H1 (cell line): ENCODE measurements around the gene RDH14. TPM values are rescaled to one million over a fixed set of nuclear protein-coding genes. Genes with fewer than 3 reads are reported as not detected.

Experiments used
- CREB1 ChIP-seq: IDR thresholded peaks from 2 replicates; pipeline ENCODE4 v1.6.1; 2012; ENCODE audit warnings: inconsistent platforms
- EGR1 ChIP-seq: IDR thresholded peaks from 2 replicates; pipeline ENCODE4 v1.6.1; 2011; ENCODE audit warnings: low read depth, low read length, borderline replicate concordance
- EZH2 ChIP-seq: fragments of 200-600 bp; sonication (generic); IDR thresholded peaks from 2 replicates; pipeline ENCODE4 v1.7.1; 2012; ENCODE audit warnings: low read depth, mild to moderate bottlenecking, moderate library complexity, low read length, inconsistent platforms; ENCODE audit not compliant: severe bottlenecking
- KDM1A ChIP-seq: fragments of 200-600, 300-600 bp; sonication (generic); IDR thresholded peaks from 2 replicates; pipeline ENCODE4 v1.7.1; 2016; ENCODE audit warnings: mild to moderate bottlenecking, low read length, borderline replicate concordance
- KDM4A ChIP-seq: IDR thresholded peaks from one replicate; pipeline ENCODE4 v1.7.1; 2012; ENCODE audit warnings: low read depth, mild to moderate bottlenecking, moderate library complexity, low read length, inconsistent platforms; ENCODE audit not compliant: severe bottlenecking
- SP2 ChIP-seq: IDR thresholded peaks from 2 replicates; pipeline ENCODE4 v1.6.1; 2012; ENCODE audit warnings: mild to moderate bottlenecking, low read length, inconsistent platforms
- SUZ12 ChIP-seq: fragments of 200-600 bp; sonication (generic); IDR thresholded peaks from 2 replicates; pipeline ENCODE4 v1.6.1; 2012; ENCODE audit warnings: mild to moderate bottlenecking, inconsistent platforms, low read length, moderate library complexity, mixed read lengths
- TAF1 ChIP-seq: IDR thresholded peaks from 2 replicates; pipeline ENCODE4 v1.6.1; 2011; ENCODE audit warnings: mild to moderate bottlenecking, low read depth, low read length
- polyA plus RNA-seq, 7 experiments: library from polyadenylated mRNA; depleted of rRNA in 3 of 7; stranded (reverse) in 5 of 7; unstranded in 2 of 7; fragments of >200 nt in 5 of 7; fragments of 200-250 nt in 2 of 7; gene quantifications; 1 replicate in 5 of 7; 2 replicates in 1 of 7; 4 replicates in 1 of 7; pipeline versions ENCODE4 v1.2.1 to v1.2.3, GENCODE V29; 2011 to 2013; ENCODE audit warnings: missing spikeins in 2 of 7, mixed read lengths in 2 of 7
- total RNA-seq: library from RNA; stranded (reverse); fragmentation: NEBNext Ultra II Directional; extraction: Animal tissue kit (Norgen Biotek cat#: 25700); gene quantifications from 2 replicates; pipeline ENCODE4 v1.2.1, GENCODE V29; 2021
- TF ChIP-seq, protein P1 (sequence below): fragments of 300-600 bp; sonication (generic); IDR thresholded peaks from 2 replicates; pipeline ENCODE4 v1.7.1; 2012; ENCODE audit warnings: low read length, moderate library complexity, mild to moderate bottlenecking, inconsistent platforms; ENCODE audit not compliant: insufficient replicate concordance
- TF ChIP-seq, protein P2 (sequence below), 3 experiments: IDR thresholded peaks; 1 replicate in 2 of 3; 2 replicates in 1 of 3; pipeline versions ENCODE4 v1.5.1 to v1.6.1; 2011; ENCODE audit warnings: low read length in 3 of 3, mild to moderate bottlenecking in 3 of 3, inconsistent platforms in 2 of 3, low read depth in 1 of 3, moderate library complexity in 1 of 3; ENCODE audit not compliant: insufficient read depth in 1 of 3; ENCODE audit errors: control extremely low read depth in 1 of 3

Gene RDH14
- total and polyA plus RNA-seq, 2 of the 8 experiments (the other 6 are each of a cell fraction or from before 2014, with no cell fraction given): 14.7 to 23.6 TPM

GRCh38 chr2:18536697-18537096, 23.8 kb downstream of the RDH14 start (continued):
- TF ChIP-seq, protein P1, sequence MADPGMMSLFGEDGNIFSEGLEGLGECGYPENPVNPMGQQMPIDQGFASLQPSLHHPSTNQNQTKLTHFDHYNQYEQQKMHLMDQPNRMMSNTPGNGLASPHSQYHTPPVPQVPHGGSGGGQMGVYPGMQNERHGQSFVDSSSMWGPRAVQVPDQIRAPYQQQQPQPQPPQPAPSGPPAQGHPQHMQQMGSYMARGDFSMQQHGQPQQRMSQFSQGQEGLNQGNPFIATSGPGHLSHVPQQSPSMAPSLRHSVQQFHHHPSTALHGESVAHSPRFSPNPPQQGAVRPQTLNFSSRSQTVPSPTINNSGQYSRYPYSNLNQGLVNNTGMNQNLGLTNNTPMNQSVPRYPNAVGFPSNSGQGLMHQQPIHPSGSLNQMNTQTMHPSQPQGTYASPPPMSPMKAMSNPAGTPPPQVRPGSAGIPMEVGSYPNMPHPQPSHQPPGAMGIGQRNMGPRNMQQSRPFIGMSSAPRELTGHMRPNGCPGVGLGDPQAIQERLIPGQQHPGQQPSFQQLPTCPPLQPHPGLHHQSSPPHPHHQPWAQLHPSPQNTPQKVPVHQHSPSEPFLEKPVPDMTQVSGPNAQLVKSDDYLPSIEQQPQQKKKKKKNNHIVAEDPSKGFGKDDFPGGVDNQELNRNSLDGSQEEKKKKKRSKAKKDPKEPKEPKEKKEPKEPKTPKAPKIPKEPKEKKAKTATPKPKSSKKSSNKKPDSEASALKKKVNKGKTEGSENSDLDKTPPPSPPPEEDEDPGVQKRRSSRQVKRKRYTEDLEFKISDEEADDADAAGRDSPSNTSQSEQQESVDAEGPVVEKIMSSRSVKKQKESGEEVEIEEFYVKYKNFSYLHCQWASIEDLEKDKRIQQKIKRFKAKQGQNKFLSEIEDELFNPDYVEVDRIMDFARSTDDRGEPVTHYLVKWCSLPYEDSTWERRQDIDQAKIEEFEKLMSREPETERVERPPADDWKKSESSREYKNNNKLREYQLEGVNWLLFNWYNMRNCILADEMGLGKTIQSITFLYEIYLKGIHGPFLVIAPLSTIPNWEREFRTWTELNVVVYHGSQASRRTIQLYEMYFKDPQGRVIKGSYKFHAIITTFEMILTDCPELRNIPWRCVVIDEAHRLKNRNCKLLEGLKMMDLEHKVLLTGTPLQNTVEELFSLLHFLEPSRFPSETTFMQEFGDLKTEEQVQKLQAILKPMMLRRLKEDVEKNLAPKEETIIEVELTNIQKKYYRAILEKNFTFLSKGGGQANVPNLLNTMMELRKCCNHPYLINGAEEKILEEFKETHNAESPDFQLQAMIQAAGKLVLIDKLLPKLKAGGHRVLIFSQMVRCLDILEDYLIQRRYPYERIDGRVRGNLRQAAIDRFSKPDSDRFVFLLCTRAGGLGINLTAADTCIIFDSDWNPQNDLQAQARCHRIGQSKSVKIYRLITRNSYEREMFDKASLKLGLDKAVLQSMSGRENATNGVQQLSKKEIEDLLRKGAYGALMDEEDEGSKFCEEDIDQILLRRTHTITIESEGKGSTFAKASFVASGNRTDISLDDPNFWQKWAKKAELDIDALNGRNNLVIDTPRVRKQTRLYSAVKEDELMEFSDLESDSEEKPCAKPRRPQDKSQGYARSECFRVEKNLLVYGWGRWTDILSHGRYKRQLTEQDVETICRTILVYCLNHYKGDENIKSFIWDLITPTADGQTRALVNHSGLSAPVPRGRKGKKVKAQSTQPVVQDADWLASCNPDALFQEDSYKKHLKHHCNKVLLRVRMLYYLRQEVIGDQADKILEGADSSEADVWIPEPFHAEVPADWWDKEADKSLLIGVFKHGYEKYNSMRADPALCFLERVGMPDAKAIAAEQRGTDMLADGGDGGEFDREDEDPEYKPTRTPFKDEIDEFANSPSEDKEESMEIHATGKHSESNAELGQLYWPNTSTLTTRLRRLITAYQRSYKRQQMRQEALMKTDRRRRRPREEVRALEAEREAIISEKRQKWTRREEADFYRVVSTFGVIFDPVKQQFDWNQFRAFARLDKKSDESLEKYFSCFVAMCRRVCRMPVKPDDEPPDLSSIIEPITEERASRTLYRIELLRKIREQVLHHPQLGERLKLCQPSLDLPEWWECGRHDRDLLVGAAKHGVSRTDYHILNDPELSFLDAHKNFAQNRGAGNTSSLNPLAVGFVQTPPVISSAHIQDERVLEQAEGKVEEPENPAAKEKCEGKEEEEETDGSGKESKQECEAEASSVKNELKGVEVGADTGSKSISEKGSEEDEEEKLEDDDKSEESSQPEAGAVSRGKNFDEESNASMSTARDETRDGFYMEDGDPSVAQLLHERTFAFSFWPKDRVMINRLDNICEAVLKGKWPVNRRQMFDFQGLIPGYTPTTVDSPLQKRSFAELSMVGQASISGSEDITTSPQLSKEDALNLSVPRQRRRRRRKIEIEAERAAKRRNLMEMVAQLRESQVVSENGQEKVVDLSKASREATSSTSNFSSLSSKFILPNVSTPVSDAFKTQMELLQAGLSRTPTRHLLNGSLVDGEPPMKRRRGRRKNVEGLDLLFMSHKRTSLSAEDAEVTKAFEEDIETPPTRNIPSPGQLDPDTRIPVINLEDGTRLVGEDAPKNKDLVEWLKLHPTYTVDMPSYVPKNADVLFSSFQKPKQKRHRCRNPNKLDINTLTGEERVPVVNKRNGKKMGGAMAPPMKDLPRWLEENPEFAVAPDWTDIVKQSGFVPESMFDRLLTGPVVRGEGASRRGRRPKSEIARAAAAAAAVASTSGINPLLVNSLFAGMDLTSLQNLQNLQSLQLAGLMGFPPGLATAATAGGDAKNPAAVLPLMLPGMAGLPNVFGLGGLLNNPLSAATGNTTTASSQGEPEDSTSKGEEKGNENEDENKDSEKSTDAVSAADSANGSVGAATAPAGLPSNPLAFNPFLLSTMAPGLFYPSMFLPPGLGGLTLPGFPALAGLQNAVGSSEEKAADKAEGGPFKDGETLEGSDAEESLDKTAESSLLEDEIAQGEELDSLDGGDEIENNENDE: no peak
- TF ChIP-seq TAF1 (no peak), KDM1A (no peak), KDM4A (no peak), CREB1 (no peak), SUZ12 (no peak), SP2 (no peak), EZH2 (no peak), EGR1 (no peak)
- TF ChIP-seq, protein P2, sequence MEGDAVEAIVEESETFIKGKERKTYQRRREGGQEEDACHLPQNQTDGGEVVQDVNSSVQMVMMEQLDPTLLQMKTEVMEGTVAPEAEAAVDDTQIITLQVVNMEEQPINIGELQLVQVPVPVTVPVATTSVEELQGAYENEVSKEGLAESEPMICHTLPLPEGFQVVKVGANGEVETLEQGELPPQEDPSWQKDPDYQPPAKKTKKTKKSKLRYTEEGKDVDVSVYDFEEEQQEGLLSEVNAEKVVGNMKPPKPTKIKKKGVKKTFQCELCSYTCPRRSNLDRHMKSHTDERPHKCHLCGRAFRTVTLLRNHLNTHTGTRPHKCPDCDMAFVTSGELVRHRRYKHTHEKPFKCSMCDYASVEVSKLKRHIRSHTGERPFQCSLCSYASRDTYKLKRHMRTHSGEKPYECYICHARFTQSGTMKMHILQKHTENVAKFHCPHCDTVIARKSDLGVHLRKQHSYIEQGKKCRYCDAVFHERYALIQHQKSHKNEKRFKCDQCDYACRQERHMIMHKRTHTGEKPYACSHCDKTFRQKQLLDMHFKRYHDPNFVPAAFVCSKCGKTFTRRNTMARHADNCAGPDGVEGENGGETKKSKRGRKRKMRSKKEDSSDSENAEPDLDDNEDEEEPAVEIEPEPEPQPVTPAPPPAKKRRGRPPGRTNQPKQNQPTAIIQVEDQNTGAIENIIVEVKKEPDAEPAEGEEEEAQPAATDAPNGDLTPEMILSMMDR (IDR thresholded peaks at IDR 0.05; ENCODE audit: control extremely low read depth in 1 of 3, insufficient read depth in 1 of 3, low read depth in 1 of 3, low read length in 3 of 3): no peak
